Endothelial cell of umbilical vein (primary cell): ENCODE measurements around the gene SSMEM1. TPM values are rescaled to one million over a fixed set of nuclear protein-coding genes. Genes with fewer than 3 reads are reported as not detected.

Experiments used
- BruUV-seq: library from RNA; stranded (reverse); fragments of 400-500 nt; replicated peaks from 2 replicates; lab custom pipeline; 2021; lab: Mats Ljungman, UMichigan
- CTCF ChIA-PET: fragments of 300-600, 350-600 bp; sonication (Branson Sonifier 250); formaldehyde crosslinking; loops from one replicate; lab custom pipeline; 2021; ENCODE audit warnings: antibody characterized with exemption, inconsistent platforms; lab: Charles Lee
- POLR2A ChIA-PET: fragments of 300-600, 350-600 bp; sonication (Branson Sonifier 250); formaldehyde crosslinking; loops from one replicate; lab custom pipeline; 2021; ENCODE audit warnings: antibody characterized with exemption, inconsistent platforms; lab: Charles Lee
- DNase-seq: peaks from one replicate; pipeline ENCODE4 v3.0.0-alpha.2; 2011; ENCODE audit warnings: low read depth, low spot score
- FAIRE-seq: peaks from 2 replicates; lab custom pipeline; 2011; peaks lifted over from hg19 to GRCh38; lab: Jason Lieb, UNC
- H2AFZ ChIP-seq: 2 replicates; pipeline ENCODE4 v1.6.0; 2012; ENCODE audit warnings: low read depth, low read length, control low read depth, inconsistent platforms
- H3K27ac ChIP-seq: 2 replicates; pipeline ENCODE4 v1.5.1; 2011; ENCODE audit warnings: low read depth, mild to moderate bottlenecking, control low read depth, low read length, moderate library complexity; ENCODE audit not compliant: insufficient read depth
- H3K27me3 ChIP-seq, 2 experiments: 2 replicates each; pipeline versions ENCODE4 v1.6.0 to v1.6.1; 2011; ENCODE audit warnings: low read length in 2 of 2, mixed read lengths in 1 of 2; ENCODE audit not compliant: control insufficient read depth in 2 of 2, insufficient read depth in 2 of 2
- H3K36me3 ChIP-seq, 2 experiments: 2 replicates in 1 of 2; 3 replicates in 1 of 2; pipeline ENCODE4 v1.5.1; 2011; ENCODE audit warnings: low read length in 2 of 2, mild to moderate bottlenecking in 1 of 2, moderate library complexity in 1 of 2; ENCODE audit not compliant: control insufficient read depth in 2 of 2, insufficient read depth in 2 of 2; ENCODE audit errors: extremely low read depth in 1 of 2
- H3K4me1 ChIP-seq: 3 replicates; pipeline ENCODE4 v1.5.1; 2011; ENCODE audit warnings: mild to moderate bottlenecking, low read length; ENCODE audit not compliant: control insufficient read depth, insufficient read depth; ENCODE audit errors: extremely low read depth
- H3K4me2 ChIP-seq: 2 replicates; pipeline ENCODE4 v1.6.1; 2011; ENCODE audit warnings: low read length, control low read depth, mixed read lengths; ENCODE audit not compliant: insufficient read depth
- H3K4me3 ChIP-seq, 3 experiments: fragments of 200-600 bp in 1 of 3; sonication (generic), shearing (Covaris generic) in 1 of 3; replicated peaks in 1 of 3; 2 replicates each; pipeline ENCODE4 v1.5.1; 2011 to 2016; ENCODE audit warnings: control low read depth in 3 of 3, low read length in 3 of 3, mild to moderate bottlenecking in 2 of 3, inconsistent platforms in 1 of 3, low read depth in 1 of 3, moderate library complexity in 1 of 3; ENCODE audit not compliant: insufficient read depth in 1 of 3
- H3K79me2 ChIP-seq: 2 replicates; pipeline ENCODE4 v1.6.0; 2012; ENCODE audit warnings: low read length, inconsistent platforms; ENCODE audit not compliant: control insufficient read depth, insufficient read depth
- H3K9ac ChIP-seq: replicated peaks from 2 replicates; pipeline ENCODE3; 2011; ENCODE audit warnings: low read length, control low read depth; ENCODE audit not compliant: insufficient read depth; ENCODE audit errors: extremely low read depth
- H3K9me1 ChIP-seq: replicated peaks from 3 replicates; pipeline ENCODE4 v1.6.0; 2011; ENCODE audit warnings: mild to moderate bottlenecking, low read length; ENCODE audit not compliant: control insufficient read depth, insufficient read depth; ENCODE audit errors: extremely low read depth
- H3K9me3 ChIP-seq: replicated peaks from 2 replicates; pipeline ENCODE4 v1.5.1; 2012; ENCODE audit warnings: low read length, inconsistent platforms; ENCODE audit not compliant: control insufficient read depth, insufficient read depth
- H4K20me1 ChIP-seq: replicated peaks from 2 replicates; pipeline ENCODE3; 2011; ENCODE audit warnings: mild to moderate bottlenecking, low read length; ENCODE audit not compliant: control insufficient read depth, insufficient read depth; ENCODE audit errors: extremely low read depth
- CTCF ChIP-seq, 2 donors: IDR thresholded peaks; 1 replicate in 1 of 2; 2 replicates in 1 of 2; pipeline ENCODE4 v1.5.1; 2011; ENCODE audit warnings: low read length in 2 of 2, mild to moderate bottlenecking in 2 of 2, moderate library complexity in 2 of 2, control low read depth in 1 of 2, inconsistent platforms in 1 of 2, low read depth in 1 of 2; ENCODE audit not compliant: insufficient read depth in 1 of 2; ENCODE audit errors: extremely low read depth in 1 of 2
- EZH2 ChIP-seq: IDR thresholded peaks from 2 replicates; pipeline ENCODE4 v1.6.1; 2012; ENCODE audit warnings: borderline replicate concordance, low read depth, mild to moderate bottlenecking, moderate library complexity, low read length, inconsistent platforms; ENCODE audit not compliant: severe bottlenecking
- FOS ChIP-seq: IDR thresholded peaks from 2 replicates; pipeline ENCODE4 v1.6.1; 2011; ENCODE audit warnings: mild to moderate bottlenecking, low read length, moderate library complexity, borderline replicate concordance; ENCODE audit not compliant: insufficient read depth
- GATA2 ChIP-seq: IDR thresholded peaks from 2 replicates; pipeline ENCODE4 v1.7.0; 2011; ENCODE audit warnings: low read depth, mild to moderate bottlenecking, moderate library complexity, mixed read lengths, low read length; ENCODE audit not compliant: insufficient read length, insufficient read depth
- JUN ChIP-seq: IDR thresholded peaks from 2 replicates; pipeline ENCODE4 v1.6.1; 2011; ENCODE audit warnings: borderline replicate concordance, low read depth; ENCODE audit not compliant: insufficient read length, insufficient read depth
- MAX ChIP-seq: IDR thresholded peaks from 2 replicates; pipeline ENCODE4 v1.6.1; 2011; ENCODE audit not compliant: insufficient read depth, insufficient read length
- MYC ChIP-seq: IDR thresholded peaks from one replicate; pipeline ENCODE4 v1.6.1; 2011; ENCODE audit warnings: mild to moderate bottlenecking, low read depth, low read length
- POLR2A ChIP-seq: IDR thresholded peaks from 2 replicates; pipeline ENCODE4 v1.6.1; 2012; ENCODE audit warnings: low read depth, mild to moderate bottlenecking, control low read depth, low read length
- POLR2AphosphoS5 ChIP-seq: IDR thresholded peaks from 2 replicates; pipeline ENCODE4 v1.6.1; 2012; ENCODE audit warnings: low read depth, mild to moderate bottlenecking, control low read depth, low read length, moderate library complexity; ENCODE audit not compliant: insufficient read depth
- dilution Hi-C: fragments of 300-500 bp; cut with MboI; formaldehyde crosslinking; loops from one replicate; pipeline ENCODE4 v1.15.0; 2019; ENCODE audit warnings: low sequenced_read_pairs; ENCODE audit not compliant: extremely low pct_ligation_motif_present
- intact Hi-C: fragments of 100-400 bp; cut with micrococcal nuclease; formaldehyde crosslinking; loops from one replicate; pipeline ENCODE4 v1.10.0; 2022
- polyA plus RNA-seq, 4 experiments: library from polyadenylated mRNA; depleted of rRNA in 3 of 4; stranded (reverse) in 3 of 4; unstranded in 1 of 4; fragments of >200 nt; gene quantifications; 2 replicates each; pipeline versions ENCODE4 v1.2.1 to v1.2.3, GENCODE V29; 2011 to 2012; ENCODE audit warnings: missing spikeins in 1 of 4
- total RNA-seq: library from RNA; stranded (reverse); gene quantifications from 2 replicates; pipeline ENCODE4 v1.2.3, GENCODE V29; 2021

The SSMEM1 gene
- total and polyA plus RNA-seq, 2 donors (not counting 3 experiments of a cell fraction or from before 2014, with no cell fraction given), result not detected

- H3K27me3 ChIP-seq, result peaks cover 3 to 5% of the 10 kb centered on the region in 2 experiments
- BruUV-seq, result no TSS peak
- intact Hi-C loops, result no loop called here
Observed at GRCh38 chr7:130219871-130220270, 12.2 kb downstream of the SSMEM1 start.

More at GRCh38 chr7:130219871-130220270, 12.2 kb downstream of the SSMEM1 start:
- Histone ChIP-seq H3K4me1 (no peaks in the 10 kb centered on the region), H4K20me1 (no peaks in the 10 kb centered on the region), H2AFZ (no peak overlapping the region), H3K9ac (no peak overlapping the region), H3K36me3 (no peaks in the 10 kb centered on the region), H3K4me3 (no peak overlapping the region), H3K9me3 (no peaks in the 10 kb centered on the region), H3K9me1 (no peaks in the 10 kb centered on the region), H3K79me2 (no peaks in the 10 kb centered on the region), H3K27ac (no peak overlapping the region), H3K4me2 (no peak overlapping the region)
- CTCF ChIA-PET, result no interaction called here
- TF ChIP-seq FOS, result no peak
- no peak for TF ChIP-seq EZH2
- TF ChIP-seq CTCF (IDR thresholded peaks at IDR 0.05; ENCODE audit: extremely low read depth in 1 of 2, insufficient read depth in 1 of 2, low read depth in 1 of 2, low read length in 2 of 2), result no peak
- TF ChIP-seq GATA2, result no peak
- TF ChIP-seq JUN, result no peak
- no peak for TF ChIP-seq MYC
- TF ChIP-seq POLR2A, result no peak
- TF ChIP-seq POLR2AphosphoS5, result no peak
- TF ChIP-seq MAX, result no peak
- FAIRE-seq (no peak), DNase-seq (no peak)
- dilution Hi-C loops, result no loop called here
- POLR2A ChIA-PET, result no interaction called here
